ENCODE measurements around the gene KRT15. TPM values are rescaled to one million over a fixed set of nuclear protein-coding genes. Genes with fewer than 3 reads are reported as not detected.

Gene KRT15
- total RNA-seq, result under 1 TPM; 0.24 to 0.37 TPM
- long read RNA-seq, result 0 reads

GRCh38 chr17:41518789-41519449 lies at the start of gene KRT15:
KRT15 (minus strand) TSS chr17:41518890; CDS start chr17:41518827, 63 bp downstream.
- intact Hi-C loops (cut with DNase I), result no loop called here
- peak in 1 of 2 donors; percentile 5 for ATAC-seq
- DNase-seq, result no peak

GRCh38 chr17:41567317-41567716 lies 48.6 kb upstream of the KRT15 start:
- no peak for DNase-seq
- ATAC-seq, result no peak
- intact Hi-C loops (cut with DNase I), result no loop called here

- intact Hi-C loops (cut with DNase I), result no loop called here
- no peak for DNase-seq
- no peak for ATAC-seq
Measured at GRCh38 chr17:41565338-41565737, 46.6 kb upstream of the KRT15 start.

- ATAC-seq (no peak), DNase-seq (no peak)
- intact Hi-C loops (cut with DNase I), result no loop called here
Measured at GRCh38 chr17:41563607-41564170, 45.0 kb upstream of the KRT15 start.

GRCh38 chr17:41561554-41561953 lies 42.9 kb upstream of the KRT15 start:
- ATAC-seq, result no peak
- intact Hi-C loops (cut with DNase I), result no loop called here
- no peak for DNase-seq

GRCh38 chr17:41559548-41559947 lies 40.9 kb upstream of the KRT15 start:
- intact Hi-C loops (cut with DNase I), result no loop called here
- DNase-seq, result no peak
- peak in 1 of 2 donors; percentile 67 for ATAC-seq

GRCh38 chr17:41556931-41557330 lies 38.2 kb upstream of the KRT15 start:
- ATAC-seq (no peak), DNase-seq (no peak)
- intact Hi-C loops (cut with DNase I), result no loop called here

GRCh38 chr17:41556306-41556705 lies 37.6 kb upstream of the KRT15 start:
- DNase-seq (no peak), ATAC-seq (no peak)
- intact Hi-C loops (cut with DNase I), result no loop called here

GRCh38 chr17:41555105-41555887 lies 36.6 kb upstream of the KRT15 start:
- DNase-seq (no peak), ATAC-seq (no peak)
- intact Hi-C loops (cut with DNase I), result no loop called here

- intact Hi-C loops (cut with DNase I), result loop anchor here in 1 of 2 donors (5.0 kb wide), 2 partner anchors 93 to 108 kb away; no protein-coding TSS in a partner anchor
- ATAC-seq (peak in 1 of 2 donors; percentile 50), DNase-seq (no peak)
Measured at GRCh38 chr17:41553987-41554680, 35.4 kb upstream of the KRT15 start.

GRCh38 chr17:41553176-41553575 lies 34.5 kb upstream of the KRT15 start:
- DNase-seq (no peak), ATAC-seq (no peak)
- intact Hi-C loops (cut with DNase I), result loop anchor here in 1 of 2 donors (5.0 kb wide), 2 partner anchors 94 to 109 kb away; no protein-coding TSS in a partner anchor

GRCh38 chr17:41552455-41552854 lies 33.8 kb upstream of the KRT15 start:
- DNase-seq (no peak), ATAC-seq (no peak)
- intact Hi-C loops (cut with DNase I), result loop anchor here in 1 of 2 donors (5.0 kb wide), 2 partner anchors 95 to 110 kb away; no protein-coding TSS in a partner anchor

GRCh38 chr17:41551365-41551764 lies 32.7 kb upstream of the KRT15 start:
- intact Hi-C loops (cut with DNase I), result loop anchor here in 1 of 2 donors (5.0 kb wide), 2 partner anchors 96 to 111 kb away; no protein-coding TSS in a partner anchor
- no peak for DNase-seq
- no peak for ATAC-seq

GRCh38 chr17:41549596-41550039 lies 30.9 kb upstream of the KRT15 start:
- intact Hi-C loops (cut with DNase I), result loop anchor here (2.0 to 10.0 kb wide), 5 partner anchors 98 to 639 kb away; no protein-coding TSS in a partner anchor
- ATAC-seq (no peak), DNase-seq (no peak)

- ATAC-seq (peak; percentile 87 to 89), DNase-seq (peak; percentile 84)
- intact Hi-C loops (cut with DNase I), result loop anchor here (2.0 to 10.0 kb wide), 3 partner anchors 100 to 638 kb away; no protein-coding TSS in a partner anchor
Measured at GRCh38 chr17:41548844-41549595, 30.3 kb upstream of the KRT15 start.

GRCh38 chr17:41547921-41548843 lies 29.5 kb upstream of the KRT15 start:
- intact Hi-C loops (cut with DNase I), result loop anchor here (2.0 to 10.0 kb wide), 3 partner anchors 101 to 637 kb away; no protein-coding TSS in a partner anchor
- ATAC-seq (peak; percentile 39 to 92), DNase-seq (peak; percentile 75)

- ATAC-seq (peak; percentile 20 to 66), DNase-seq (no peak)
- intact Hi-C loops (cut with DNase I), result loop anchor here in 1 of 2 donors (10.0 kb wide), 1 partner anchor 633 kb away; no protein-coding TSS in a partner anchor
Measured at GRCh38 chr17:41547378-41547841, 28.7 kb upstream of the KRT15 start.
